IMR-90 (cell line): ENCODE data around the gene LIPI.

Experiments
- BHLHE40 ChIP-seq: fragments of 150-350 bp; IDR thresholded peaks from 2 replicates; pipeline ENCODE4 v1.6.1; 2016; ENCODE audit warnings: mild to moderate bottlenecking, low read depth, low read length
- CEBPB ChIP-seq: IDR thresholded peaks from 2 replicates; pipeline ENCODE4 v1.6.1; 2012; ENCODE audit warnings: low read depth, low read length, improper control_type of control experiment
- CHD1 ChIP-seq: IDR thresholded peaks from 2 replicates; pipeline ENCODE4 v1.6.1; 2012; ENCODE audit warnings: low read depth, low read length, improper control_type of control experiment
- FOS ChIP-seq: fragments of 150-350 bp; IDR thresholded peaks from 2 replicates; pipeline ENCODE4 v1.6.1; 2016; ENCODE audit warnings: low read depth, low read length
- MAFK ChIP-seq: IDR thresholded peaks from 2 replicates; pipeline ENCODE4 v1.6.1; 2012; ENCODE audit warnings: low read depth, low read length, improper control_type of control experiment
- MAZ ChIP-seq: IDR thresholded peaks from 2 replicates; pipeline ENCODE4 v1.6.1; 2012; ENCODE audit warnings: low read depth, mild to moderate bottlenecking, low read length, improper control_type of control experiment, moderate library complexity, borderline replicate concordance
- MXI1 ChIP-seq: IDR thresholded peaks from 2 replicates; pipeline ENCODE4 v1.6.1; 2012; ENCODE audit warnings: low read depth, mild to moderate bottlenecking, low read length, moderate library complexity, borderline replicate concordance
- NFE2L2 ChIP-seq: fragments of 150-350 bp; IDR thresholded peaks from 2 replicates; pipeline ENCODE4 v1.6.1; 2016; ENCODE audit warnings: low read depth, mild to moderate bottlenecking, low read length
- POLR2A ChIP-seq: IDR thresholded peaks from 2 replicates; pipeline ENCODE4 v1.6.1; 2012; ENCODE audit warnings: mild to moderate bottlenecking, low read depth, low read length
- RAD21 ChIP-seq: IDR thresholded peaks from 2 replicates; pipeline ENCODE4 v1.6.1; 2012; ENCODE audit warnings: low read length, improper control_type of control experiment
- RCOR1 ChIP-seq: IDR thresholded peaks from 2 replicates; pipeline ENCODE4 v1.6.1; 2012; ENCODE audit warnings: mild to moderate bottlenecking, low read length, improper control_type of control experiment; ENCODE audit not compliant: insufficient replicate concordance
- RFX5 ChIP-seq: IDR thresholded peaks from 2 replicates; pipeline ENCODE4 v1.8.0; 2012; ENCODE audit warnings: low read depth, mild to moderate bottlenecking, low read length, moderate library complexity
- SMC3 ChIP-seq: fragments of 150-350 bp; IDR thresholded peaks from 2 replicates; pipeline ENCODE4 v1.6.1; 2016; ENCODE audit warnings: low read depth, mild to moderate bottlenecking, antibody characterized with exemption, low read length, moderate library complexity
- TF ChIP-seq, protein P1 (sequence below): conservative IDR thresholded peaks from 2 replicates; pipeline ENCODE4 v1.5.1; 2012; ENCODE audit warnings: mild to moderate bottlenecking, low read depth, low read length, improper control_type of control experiment

GRCh38 chr21:14116080-14116481 is 94.7 kb downstream of the LIPI start:
- TF ChIP-seq POLR2A (no peak), CHD1 (no peak), MXI1 (no peak), RAD21 (no peak), RFX5 (no peak), MAFK (no peak), MAZ (no peak), BHLHE40 (no peak), FOS (no peak), SMC3 (no peak), RCOR1 (no peak), CEBPB (no peak), NFE2L2 (no peak)
- TF ChIP-seq, protein P1, sequence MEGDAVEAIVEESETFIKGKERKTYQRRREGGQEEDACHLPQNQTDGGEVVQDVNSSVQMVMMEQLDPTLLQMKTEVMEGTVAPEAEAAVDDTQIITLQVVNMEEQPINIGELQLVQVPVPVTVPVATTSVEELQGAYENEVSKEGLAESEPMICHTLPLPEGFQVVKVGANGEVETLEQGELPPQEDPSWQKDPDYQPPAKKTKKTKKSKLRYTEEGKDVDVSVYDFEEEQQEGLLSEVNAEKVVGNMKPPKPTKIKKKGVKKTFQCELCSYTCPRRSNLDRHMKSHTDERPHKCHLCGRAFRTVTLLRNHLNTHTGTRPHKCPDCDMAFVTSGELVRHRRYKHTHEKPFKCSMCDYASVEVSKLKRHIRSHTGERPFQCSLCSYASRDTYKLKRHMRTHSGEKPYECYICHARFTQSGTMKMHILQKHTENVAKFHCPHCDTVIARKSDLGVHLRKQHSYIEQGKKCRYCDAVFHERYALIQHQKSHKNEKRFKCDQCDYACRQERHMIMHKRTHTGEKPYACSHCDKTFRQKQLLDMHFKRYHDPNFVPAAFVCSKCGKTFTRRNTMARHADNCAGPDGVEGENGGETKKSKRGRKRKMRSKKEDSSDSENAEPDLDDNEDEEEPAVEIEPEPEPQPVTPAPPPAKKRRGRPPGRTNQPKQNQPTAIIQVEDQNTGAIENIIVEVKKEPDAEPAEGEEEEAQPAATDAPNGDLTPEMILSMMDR: no peak
